ENCODE measurements around the gene FAM107B. TPM values are rescaled to one million over a fixed set of nuclear protein-coding genes. Genes with fewer than 3 reads are reported as not detected.
"Not testable (repeated sequence)": the region's sequence is repeated elsewhere in the genome, so short reads cannot be mapped to it uniquely, and the experiment has no call there.

Gene FAM107B
- total and polyA plus RNA-seq, 4 donors = 38.4 to 85.4 (median 68.9) TPM

- no peak for ATAC-seq (ENCODE audit: insufficient read depth, low FRiP score)
- 76 to 85% methylated on average over 6 of the region's 6 CpGs for whole genome bisulfite sequencing, 2 donors
Measured at GRCh38 chr10:14821635-14822375, 47.1 kb upstream of the FAM107B start.

GRCh38 chr10:14820775-14821154 lies 46.1 kb upstream of the FAM107B start:
- no peaks in the 10 kb centered on the region for H3K27me3 ChIP-seq (ENCODE audit: control insufficient read depth in 3 of 3, insufficient read depth in 3 of 3, low read length in 2 of 3)
- DNase-seq (no peak), ATAC-seq (ENCODE audit: insufficient read depth, low FRiP score) (no peak)
- H3K4me3 ChIP-seq = no peak overlapping the region
- H3K9ac ChIP-seq (ENCODE audit: insufficient read depth in 1 of 2, low read length in 2 of 2) = no peak overlapping the region
- no peak overlapping the region for H3K27ac ChIP-seq (ENCODE audit: low read depth in 1 of 2, low read length in 1 of 2)
- no peaks in the 10 kb centered on the region for H3K36me3 ChIP-seq (ENCODE audit: control insufficient read depth in 4 of 4, insufficient read depth in 4 of 4, low read length in 4 of 4)
- no peaks in the 10 kb centered on the region for H3K9me3 ChIP-seq (ENCODE audit: control insufficient read depth in 4 of 4, insufficient read depth in 3 of 4, low read length in 3 of 4)
- 74 to 90% methylated on average over 5 of the region's 5 CpGs for whole genome bisulfite sequencing, 2 donors
- TF ChIP-seq CTCF (IDR thresholded peaks at IDR 0.05; ENCODE audit: control extremely low read depth, extremely low read depth) = no peak
- no peaks in the 10 kb centered on the region for H3K4me1 ChIP-seq (ENCODE audit: control insufficient read depth in 5 of 5, insufficient read depth in 5 of 5, low read length in 5 of 5)

More at GRCh38 chr10:14821635-14822375, 47.1 kb upstream of the FAM107B start:
- Histone ChIP-seq H3K36me3 (ENCODE audit: control insufficient read depth in 4 of 4, insufficient read depth in 4 of 4, low read length in 4 of 4) (no peaks in the 10 kb centered on the region), H3K9ac (ENCODE audit: insufficient read depth in 1 of 2, low read length in 2 of 2) (no peak overlapping the region), H3K4me1 (ENCODE audit: control insufficient read depth in 5 of 5, insufficient read depth in 5 of 5, low read length in 5 of 5) (no peaks in the 10 kb centered on the region), H3K9me3 (ENCODE audit: control insufficient read depth in 4 of 4, insufficient read depth in 3 of 4, low read length in 3 of 4) (no peaks in the 10 kb centered on the region), H3K4me3 (no peak overlapping the region), H3K27ac (ENCODE audit: low read depth in 1 of 2, low read length in 1 of 2) (no peak overlapping the region), H3K27me3 (ENCODE audit: control insufficient read depth in 3 of 3, insufficient read depth in 3 of 3, low read length in 2 of 3) (no peaks in the 10 kb centered on the region)
- DNase-seq = no peak
- no peak for TF ChIP-seq CTCF (IDR thresholded peaks at IDR 0.05; ENCODE audit: control extremely low read depth, extremely low read depth)

- 92 to 93% methylated on average over 10 of the region's 10 CpGs for WGBS, 2 donors
Measured at GRCh38 chr10:14820010-14820774, 45.5 kb upstream of the FAM107B start.

GRCh38 chr10:14816717-14817116 lies 42.0 kb upstream of the FAM107B start:
- not testable (repeated sequence) for DNase-seq; H3K4me3 ChIP-seq; ATAC-seq (ENCODE audit: insufficient read depth, low FRiP score); H3K4me1 ChIP-seq (ENCODE audit: control insufficient read depth in 5 of 5, insufficient read depth in 5 of 5, low read length in 5 of 5); H3K9ac ChIP-seq (ENCODE audit: insufficient read depth in 1 of 2, low read length in 2 of 2); H3K36me3 ChIP-seq (ENCODE audit: control insufficient read depth in 4 of 4, insufficient read depth in 4 of 4, low read length in 4 of 4); H3K27ac ChIP-seq (ENCODE audit: low read depth in 1 of 2, low read length in 1 of 2); H3K27me3 ChIP-seq (ENCODE audit: control insufficient read depth in 3 of 3, insufficient read depth in 3 of 3, low read length in 2 of 3); H3K9me3 ChIP-seq (ENCODE audit: control insufficient read depth in 4 of 4, insufficient read depth in 3 of 4, low read length in 3 of 4)
- 97 to 98% methylated on average over 7 of the region's 7 CpGs for WGBS, 2 donors

More at GRCh38 chr10:14820010-14820774, 45.5 kb upstream of the FAM107B start:
- Histone ChIP-seq H3K36me3 (ENCODE audit: control insufficient read depth in 4 of 4, insufficient read depth in 4 of 4, low read length in 4 of 4) (no peaks in the 10 kb centered on the region), H3K27ac (ENCODE audit: low read depth in 1 of 2, low read length in 1 of 2) (no peak overlapping the region), H3K4me1 (ENCODE audit: control insufficient read depth in 5 of 5, insufficient read depth in 5 of 5, low read length in 5 of 5) (no peaks in the 10 kb centered on the region), H3K9ac (ENCODE audit: insufficient read depth in 1 of 2, low read length in 2 of 2) (no peak overlapping the region), H3K27me3 (ENCODE audit: control insufficient read depth in 3 of 3, insufficient read depth in 3 of 3, low read length in 2 of 3) (no peaks in the 10 kb centered on the region), H3K9me3 (ENCODE audit: control insufficient read depth in 4 of 4, insufficient read depth in 3 of 4, low read length in 3 of 4) (no peaks in the 10 kb centered on the region), H3K4me3 (no peak overlapping the region)
- peak in 2 of 3 donors; percentile 31 to 46 for DNase-seq
- TF ChIP-seq CTCF (IDR thresholded peaks at IDR 0.05; ENCODE audit: control extremely low read depth, extremely low read depth) = no peak
- no peak for ATAC-seq (ENCODE audit: insufficient read depth, low FRiP score)

Measured in lung (tissue), 12 donors.